HG02642 (cell line): ENCODE measurements around the gene ZFAND5.

ENCODE experiments used
- ATAC-seq: cut with Tn5 transposase; IDR thresholded peaks from one replicate; pipeline ENCODE4 v1.9.1; 2021; ENCODE audit warnings: mild to moderate bottlenecking; ENCODE audit not compliant: unreplicated experiment, poor library complexity

The ZFAND5 gene, protein sequence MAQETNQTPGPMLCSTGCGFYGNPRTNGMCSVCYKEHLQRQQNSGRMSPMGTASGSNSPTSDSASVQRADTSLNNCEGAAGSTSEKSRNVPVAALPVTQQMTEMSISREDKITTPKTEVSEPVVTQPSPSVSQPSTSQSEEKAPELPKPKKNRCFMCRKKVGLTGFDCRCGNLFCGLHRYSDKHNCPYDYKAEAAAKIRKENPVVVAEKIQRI

DNA sequence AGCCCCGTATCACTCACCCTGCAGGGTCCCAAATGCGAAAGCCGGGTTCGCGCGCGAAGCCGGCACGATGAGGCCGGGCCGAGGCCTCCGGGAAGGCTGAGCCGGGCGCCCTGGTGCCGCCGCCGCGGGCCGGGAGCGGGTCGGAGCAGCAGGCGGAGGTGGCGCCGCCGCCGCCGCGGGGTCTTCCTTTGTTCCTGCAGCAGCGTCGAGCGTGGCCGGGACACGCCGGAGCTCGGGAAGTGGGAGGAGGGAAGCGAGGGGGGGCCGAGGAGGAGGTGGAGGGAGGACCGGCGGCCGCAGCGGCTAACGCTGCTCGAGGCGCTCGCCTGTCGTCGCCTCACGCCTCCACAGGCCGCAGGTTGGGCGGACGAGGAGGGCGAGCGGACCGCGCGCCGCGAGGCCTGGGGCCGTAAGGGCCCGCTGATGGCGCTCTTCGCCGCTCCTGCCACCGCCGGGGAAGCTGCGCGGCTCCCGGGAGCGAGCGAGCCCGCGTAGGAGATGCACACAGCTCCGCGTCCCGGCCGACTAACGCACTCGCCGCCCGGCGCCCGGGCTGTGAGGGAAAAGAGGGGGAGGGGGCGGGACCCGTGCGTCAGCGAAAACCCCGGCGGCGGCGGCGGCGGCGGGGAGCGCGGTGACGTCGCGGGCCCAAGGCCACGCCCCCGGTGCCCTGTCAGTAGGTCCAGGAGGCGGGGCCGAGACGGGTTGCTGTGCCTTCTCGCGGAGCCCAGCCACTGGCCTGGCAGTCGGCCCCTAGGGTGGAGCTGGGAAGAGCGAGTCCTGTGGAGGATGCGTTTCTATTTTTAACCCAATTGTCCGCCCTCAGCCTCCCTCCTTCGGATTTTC is at the start of gene ZFAND5:
ZFAND5 (minus strand) TSS at position 530 of the 846 bp plus-strand sequence. CDS start 4,430 bp downstream, outside the sequence.
- ATAC-seq, result peak; percentile 85

DNA sequence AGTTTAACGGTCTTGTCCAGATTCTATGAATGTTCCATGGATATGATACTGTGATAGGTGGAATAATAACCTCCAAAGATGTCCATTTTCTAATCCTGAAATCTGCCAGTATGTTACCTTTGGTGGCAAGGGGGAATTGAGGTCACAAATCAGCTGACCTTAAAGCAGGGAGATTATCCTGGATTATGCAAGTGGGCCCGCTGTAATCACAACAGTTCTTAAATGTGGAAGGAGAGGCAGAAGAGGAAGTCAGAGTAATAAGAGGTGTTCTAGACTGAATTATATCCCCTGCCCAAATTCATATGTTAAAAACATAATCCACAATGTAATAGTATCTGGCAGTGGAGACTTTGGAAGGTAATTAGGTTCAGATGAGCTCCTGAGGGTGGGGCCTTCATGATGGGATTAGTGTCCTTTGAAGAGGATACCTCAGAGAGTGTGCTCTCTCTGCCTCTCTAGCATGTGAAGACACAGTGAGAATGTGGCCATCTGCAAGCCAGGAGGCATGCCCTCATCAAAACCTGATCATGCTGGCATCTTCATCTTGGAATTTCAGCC is 47.6 kb upstream of the ZFAND5 start:
- ATAC-seq, result no peak

GRCh38 chr9:72410214-72410613 is 45.2 kb upstream of the ZFAND5 start:
- ATAC-seq, result no peak

GRCh38 chr9:72407114-72407513 is 42.1 kb upstream of the ZFAND5 start:
- ATAC-seq, result no peak

DNA sequence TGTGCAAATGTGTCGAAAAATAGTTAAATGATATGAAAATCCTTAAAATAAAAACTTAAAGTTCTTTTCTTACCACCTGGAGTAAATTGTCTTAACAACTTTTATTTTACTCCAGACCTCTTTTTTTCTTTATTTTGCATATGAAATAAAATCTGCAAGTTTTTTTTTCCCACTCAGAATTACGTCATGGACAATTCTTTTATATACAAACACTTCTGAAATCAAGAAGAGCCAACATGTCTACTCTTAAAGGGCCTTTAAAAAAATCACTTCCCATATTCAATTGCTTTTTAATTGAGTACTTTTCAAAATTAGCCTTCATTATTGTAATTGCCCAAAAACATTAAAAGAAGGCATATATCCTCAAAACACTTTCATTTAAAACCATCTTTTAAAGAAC is 37.7 kb upstream of the ZFAND5 start:
- no peak for ATAC-seq

GRCh38 chr9:72401396-72401795 is 36.4 kb upstream of the ZFAND5 start:
- no peak for ATAC-seq

- ATAC-seq, result no peak
Observed at GRCh38 chr9:72400866-72401265, 35.9 kb upstream of the ZFAND5 start.

DNA sequence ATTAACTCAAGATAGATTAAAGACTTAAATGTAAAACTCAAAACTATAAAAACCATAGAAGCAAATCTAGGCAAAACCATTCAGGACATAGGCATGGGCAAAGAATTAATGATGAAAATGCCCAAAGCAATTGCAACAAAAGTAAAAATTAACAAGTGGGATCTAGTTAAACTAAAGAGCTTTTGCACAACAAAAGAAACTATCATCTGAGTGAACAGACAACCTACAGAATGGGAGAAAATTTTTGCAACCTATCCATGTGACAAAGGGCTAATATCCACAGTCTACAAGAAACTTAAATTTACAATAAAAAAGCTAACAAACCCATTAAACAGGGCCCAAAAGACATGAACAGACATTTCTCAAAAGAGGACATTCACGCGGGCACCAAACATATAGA is 34.4 kb upstream of the ZFAND5 start:
- no peak for ATAC-seq

- ATAC-seq, result no peak
Observed at GRCh38 chr9:72396247-72397091, 31.5 kb upstream of the ZFAND5 start.

- ATAC-seq, result no peak
Observed at GRCh38 chr9:72394066-72394465, 29.1 kb upstream of the ZFAND5 start.

GRCh38 chr9:72390907-72391306 is 25.9 kb upstream of the ZFAND5 start:
- no peak for ATAC-seq

DNA sequence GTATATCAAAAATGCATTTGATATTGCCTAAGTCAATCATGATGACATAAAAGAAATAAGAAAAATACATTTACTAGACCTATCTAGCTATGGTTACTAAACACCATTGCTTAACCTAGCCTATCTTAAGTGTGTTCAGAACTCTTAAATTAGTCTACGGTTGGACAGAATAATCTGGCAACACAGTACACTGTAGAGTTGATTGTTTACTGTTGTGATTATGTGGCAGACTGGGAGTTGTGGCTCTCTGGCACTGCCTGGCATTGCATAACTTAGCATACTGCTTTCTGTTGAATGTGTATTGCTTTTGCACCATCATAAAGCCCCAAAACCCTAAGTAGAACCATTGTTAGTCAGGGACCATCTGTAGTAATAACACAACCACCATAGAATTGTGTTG is 21.2 kb upstream of the ZFAND5 start:
- ATAC-seq, result no peak

- no peak for ATAC-seq
Observed at GRCh38 chr9:72384710-72385485, 19.9 kb upstream of the ZFAND5 start.

- ATAC-seq, result no peak
Observed at GRCh38 chr9:72383978-72384709, 19.1 kb upstream of the ZFAND5 start.

- no peak for ATAC-seq
Observed at GRCh38 chr9:72382405-72382804, 17.4 kb upstream of the ZFAND5 start.

GRCh38 chr9:72377041-72377440 is 12.0 kb upstream of the ZFAND5 start:
- ATAC-seq, result no peak

DNA sequence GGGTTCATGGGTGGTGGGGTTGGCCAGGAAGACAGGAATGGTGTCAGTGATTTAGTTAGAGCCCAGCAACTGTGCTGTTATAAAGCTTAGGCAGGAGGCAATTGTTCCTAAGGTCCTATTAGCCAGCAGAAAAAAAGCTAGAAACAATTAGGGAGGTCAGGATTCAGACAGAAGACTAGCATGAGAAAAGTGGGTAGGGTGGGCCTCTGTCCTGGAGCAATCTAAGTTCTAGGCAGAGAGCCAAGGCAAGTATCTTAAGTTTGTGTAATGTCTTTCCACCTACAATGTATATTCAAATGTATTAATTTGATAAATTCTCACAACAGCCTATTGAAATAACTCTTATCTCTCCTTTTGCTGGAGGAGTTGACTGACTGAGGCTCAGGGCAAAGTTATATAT is 6.1 kb upstream of the ZFAND5 start:
- no peak for ATAC-seq

- ATAC-seq, result peak; percentile 42
Observed at GRCh38 chr9:72365525-72366256, 683 bp upstream of the ZFAND5 start.
